H4 (cell line): ENCODE results near the gene CEP68. TPM values are rescaled to one million over a fixed set of nuclear protein-coding genes. Genes with fewer than 3 reads are reported as not detected.
"Not testable (repeated sequence)": the region's sequence is repeated elsewhere in the genome, so short reads cannot be mapped to it uniquely, and the experiment has no call there.

Source experiments
- DNase-seq: peaks from one replicate; pipeline ENCODE4 v3.0.0-alpha.2; 2015; ENCODE audit warnings: low spot score
- total RNA-seq: library from RNA; depleted of rRNA; stranded (reverse); fragments of >200 nt; shearing (Covaris generic); gene quantifications from 2 replicates; pipeline ENCODE4 v1.2.3, GENCODE V29; 2014

The CEP68 gene
- total RNA-seq, 1 experiment from 2014 or later, result 5.4 TPM

- no peak for DNase-seq
Measured at GRCh38 chr2:65076345-65076710, 20.1 kb downstream of the CEP68 start.

- DNase-seq, result no peak
Measured at GRCh38 chr2:65077898-65078297, 21.7 kb downstream of the CEP68 start.

DNA sequence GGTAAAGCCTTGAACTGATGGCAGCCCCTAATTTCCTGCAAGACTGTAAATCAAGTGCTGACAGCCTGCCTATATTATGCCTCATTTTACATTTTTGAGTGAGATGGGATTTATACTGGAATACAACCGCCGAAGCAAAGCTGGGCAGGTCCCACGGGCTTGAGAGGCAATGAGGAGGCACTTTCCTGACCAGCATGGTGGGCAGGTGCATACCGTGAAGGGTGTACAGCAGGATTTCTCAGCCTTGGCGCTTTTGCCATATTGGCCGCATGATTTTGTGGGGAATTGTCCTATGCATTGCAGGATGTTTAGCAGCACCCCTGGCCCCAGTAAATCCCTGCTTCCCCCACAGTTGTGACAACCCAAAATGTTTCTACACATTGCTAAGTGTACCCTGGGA, 22.8 kb downstream of the CEP68 start:
- no peak for DNase-seq

GRCh38 chr2:65081232-65081685, 25.0 kb downstream of the CEP68 start:
- DNase-seq, result no peak

- no peak for DNase-seq
Measured at GRCh38 chr2:65085148-65085547, 28.9 kb downstream of the CEP68 start.

DNA sequence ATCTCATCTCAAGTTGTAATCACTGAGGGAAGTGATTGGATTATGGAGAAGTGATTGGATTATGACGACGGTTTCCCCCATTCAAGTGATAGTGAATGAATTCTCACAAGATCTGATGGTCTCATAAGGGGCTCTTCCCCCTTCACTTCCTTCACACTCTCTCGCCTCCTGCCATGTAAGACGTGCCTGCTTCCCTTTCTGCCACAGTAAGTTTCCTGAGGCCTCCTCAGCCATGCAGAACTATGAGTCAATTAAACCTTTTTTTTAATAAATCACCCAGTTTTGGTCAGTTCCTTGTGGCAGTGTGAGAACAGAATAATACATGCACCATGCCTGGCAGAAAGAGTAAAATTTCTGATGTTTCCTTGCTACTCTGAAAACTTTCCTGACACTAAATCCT, 36.6 kb downstream of the CEP68 start:
- no peak for DNase-seq

GRCh38 chr2:65093211-65093610, 37.0 kb downstream of the CEP68 start:
- DNase-seq, result no peak

- no peak for DNase-seq
Measured at GRCh38 chr2:65096948-65097347, 40.7 kb downstream of the CEP68 start.

GRCh38 chr2:65097844-65098243, 41.6 kb downstream of the CEP68 start:
- DNase-seq, result no peak

DNA sequence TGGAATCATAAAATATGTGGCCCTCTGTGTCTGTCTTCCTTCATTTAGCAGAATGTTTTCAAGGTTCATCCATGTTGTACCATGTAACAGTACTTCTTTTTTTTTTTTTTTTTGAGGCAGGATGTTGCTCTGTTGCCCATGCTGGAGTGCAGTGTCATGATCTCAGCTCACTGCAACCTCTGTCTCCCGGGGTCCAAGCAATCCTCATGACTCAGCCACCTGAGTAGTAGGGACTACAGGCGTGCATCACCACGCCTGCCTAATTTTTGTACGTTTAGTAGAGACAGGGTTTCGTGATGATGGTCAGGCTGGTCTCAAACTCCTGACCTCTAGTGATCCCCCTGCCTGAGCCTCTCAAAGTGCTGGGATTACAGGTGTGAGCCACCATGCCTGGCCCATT, 42.5 kb downstream of the CEP68 start:
- no peak for DNase-seq

DNA sequence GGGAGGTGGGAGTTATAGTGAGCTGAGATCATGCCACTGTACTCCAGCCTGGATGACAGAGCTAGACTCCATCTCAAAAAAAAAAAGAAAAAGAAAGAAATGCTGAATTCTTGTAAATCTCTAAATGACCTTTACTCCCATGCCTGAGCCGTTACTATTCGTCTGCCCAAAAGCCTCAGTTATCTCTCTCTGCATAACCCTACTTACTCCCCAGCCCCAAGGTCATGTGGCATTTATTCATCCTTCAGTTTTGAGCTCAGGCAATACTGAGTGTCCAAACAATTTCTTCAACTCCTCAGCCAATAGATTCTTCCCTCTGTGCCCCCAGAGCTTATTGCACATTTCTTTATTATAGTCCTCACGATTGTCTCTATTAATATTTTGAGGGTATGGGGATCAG, 44.9 kb downstream of the CEP68 start:
- DNase-seq, result no peak

- DNase-seq, result no peak
Measured at GRCh38 chr2:65103013-65103715, 46.9 kb downstream of the CEP68 start.

DNA sequence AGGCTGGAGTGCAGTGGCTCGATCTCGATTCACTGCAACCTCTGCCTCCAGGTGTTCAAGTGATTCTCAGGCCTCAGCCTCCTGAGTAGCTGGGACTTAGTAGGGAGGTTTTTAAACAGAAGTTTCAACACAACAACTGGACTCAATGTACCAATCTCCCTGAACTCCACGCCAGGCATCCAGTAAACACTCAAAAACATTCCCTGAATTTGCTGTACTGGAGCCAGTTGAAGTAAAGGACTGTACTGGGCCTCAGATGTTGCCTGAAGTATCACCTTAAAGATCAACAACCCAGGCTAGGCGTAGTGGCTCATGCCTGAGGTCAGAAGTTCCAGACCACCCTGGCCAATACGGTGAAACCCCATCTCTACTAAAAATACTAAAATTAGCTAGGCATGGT, 51.3 kb downstream of the CEP68 start:
- DNase-seq, result no peak

- no peak for DNase-seq
Measured at GRCh38 chr2:65108780-65109179, 52.6 kb downstream of the CEP68 start.

DNA sequence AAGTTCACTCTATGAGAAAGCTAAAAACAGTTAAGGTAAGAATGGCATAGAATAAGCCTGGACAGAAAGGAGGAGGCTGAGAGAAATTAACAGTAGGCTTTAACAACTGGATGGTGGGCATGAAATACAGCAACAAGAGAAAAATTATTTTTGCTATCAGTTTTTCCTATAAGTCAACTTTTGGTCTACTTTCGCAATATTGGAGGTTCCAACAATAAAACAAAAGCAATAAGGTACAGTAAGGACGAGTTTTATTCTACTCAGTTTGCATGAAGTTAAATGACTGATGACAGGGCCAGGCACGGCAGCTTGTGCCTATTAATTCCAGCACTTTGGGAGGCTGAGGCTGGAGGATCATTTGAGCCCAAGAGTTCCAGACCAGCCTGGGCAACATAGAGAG, 56.4 kb downstream of the CEP68 start:
- DNase-seq, result no peak

GRCh38 chr2:65113229-65113628, 57.0 kb downstream of the CEP68 start:
- DNase-seq, result no peak

GRCh38 chr2:65113816-65114215, 57.6 kb downstream of the CEP68 start:
- DNase-seq, result no peak

DNA sequence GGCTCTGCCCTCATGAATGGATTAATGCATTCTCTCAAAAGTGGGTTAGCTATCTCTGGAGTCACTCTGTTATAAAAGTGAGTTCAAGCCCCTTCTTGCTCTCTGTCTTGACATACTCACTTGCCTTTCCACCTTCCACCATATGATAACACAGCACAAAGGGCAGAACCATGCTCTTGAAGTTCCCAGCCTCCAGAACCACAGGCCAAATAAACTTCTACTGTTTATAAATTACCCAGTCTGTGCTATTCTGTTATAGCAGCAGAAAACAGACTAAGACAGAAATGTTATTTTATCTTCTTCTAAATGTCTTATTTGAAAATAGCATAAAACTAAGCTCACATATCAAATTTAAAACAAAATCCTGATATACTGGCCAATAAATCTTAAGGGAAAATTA, 58.7 kb downstream of the CEP68 start:
- DNase-seq, result no peak

DNA sequence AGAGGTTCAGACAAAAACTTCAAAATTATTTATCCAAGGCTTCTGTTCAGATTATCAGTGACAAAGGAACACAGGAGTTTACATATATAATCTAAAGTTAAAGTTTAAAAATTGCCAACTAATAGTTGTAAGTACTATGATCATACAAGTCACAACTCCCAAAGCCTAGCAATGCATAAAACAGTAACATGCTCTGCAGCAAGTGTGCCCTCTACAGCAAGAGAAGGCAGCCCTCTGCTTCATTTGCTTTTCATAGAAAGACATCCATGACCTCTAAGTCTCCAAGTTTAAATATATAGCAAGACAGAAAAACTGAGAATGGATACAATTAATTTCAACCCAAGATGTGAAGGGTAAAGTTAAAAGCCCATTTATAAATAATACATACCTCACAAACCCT, 60.4 kb downstream of the CEP68 start:
- no peak for DNase-seq

DNA sequence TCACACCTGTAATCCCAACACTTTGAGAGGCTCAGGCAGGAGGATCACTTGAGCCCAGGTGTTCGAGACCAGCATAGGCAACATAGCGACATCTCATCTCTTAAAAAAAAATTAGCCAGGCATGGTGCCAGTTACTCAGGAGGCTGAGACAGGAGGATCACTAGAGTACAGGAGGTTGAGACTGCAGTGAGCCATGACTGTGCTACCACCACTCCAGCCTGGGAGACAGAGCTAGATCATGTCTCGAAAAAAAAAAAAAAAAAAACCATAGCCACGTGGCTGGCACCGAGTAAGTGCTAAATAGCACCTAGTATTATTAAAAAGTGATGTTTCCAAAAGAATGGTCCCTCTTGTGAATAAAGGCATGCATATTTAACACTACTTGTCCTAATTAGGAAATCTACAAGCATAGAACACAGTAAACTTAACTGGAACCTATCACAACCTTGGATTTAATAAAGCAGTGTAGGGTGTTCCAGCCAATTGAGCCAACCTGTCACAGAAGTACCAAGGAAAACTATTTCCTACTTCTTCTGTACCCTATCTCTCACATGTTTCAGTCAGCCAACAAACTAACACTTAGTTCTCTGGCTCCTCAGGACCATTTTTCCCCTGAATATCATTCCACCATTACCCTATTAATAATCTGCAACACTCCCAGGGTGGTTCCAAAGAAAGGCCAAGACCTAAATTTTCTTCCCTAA, 64.9 kb downstream of the CEP68 start:
- DNase-seq, result no peak

GRCh38 chr2:65122313-65122712, 66.1 kb downstream of the CEP68 start:
- DNase-seq, result no peak

- DNase-seq, result not testable (repeated sequence)
Measured at GRCh38 chr2:65125457-65125856, 69.2 kb downstream of the CEP68 start.

DNA sequence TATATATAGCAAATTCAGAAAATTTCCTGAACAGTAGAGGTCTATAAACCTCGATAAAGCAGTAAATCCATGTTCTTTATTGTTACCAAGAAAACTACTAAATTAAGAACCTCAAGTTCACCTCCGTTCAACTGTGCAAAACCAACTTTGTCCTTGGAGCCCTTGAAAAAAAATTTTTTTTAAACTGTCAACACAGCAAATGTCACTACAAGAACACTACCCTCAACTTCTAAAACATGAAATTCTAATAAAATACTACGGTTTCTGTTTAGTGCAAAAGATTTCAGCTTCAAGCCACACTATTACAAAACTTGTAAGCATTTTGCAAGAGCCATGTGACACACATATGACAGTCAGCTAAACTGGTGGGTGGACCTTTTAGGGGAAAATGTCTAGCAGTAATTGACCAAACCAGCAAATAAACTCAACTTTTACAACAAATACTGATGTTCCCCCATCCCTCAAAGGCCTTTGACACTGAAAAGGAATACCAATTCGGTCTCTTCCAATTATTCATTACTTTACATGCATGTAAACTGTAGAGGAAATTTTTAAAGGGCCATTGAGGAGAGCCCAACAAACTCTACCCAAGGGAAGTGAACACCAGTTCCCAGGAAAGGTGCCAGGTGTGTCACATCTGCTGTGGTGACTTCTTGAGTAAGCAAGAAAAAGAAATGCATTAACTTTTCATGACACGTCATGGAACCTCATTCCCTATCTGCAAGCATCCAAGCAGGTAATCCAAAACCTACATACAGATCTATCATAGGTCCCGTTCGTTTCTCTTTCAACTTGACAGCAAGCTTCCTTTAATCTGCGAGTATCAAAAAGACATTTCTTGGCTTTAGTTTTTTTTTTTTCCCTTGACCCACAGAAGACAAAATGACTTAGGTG, 72.3 kb downstream of the CEP68 start:
- no peak for DNase-seq
